Uterus (tissue), 2 donors: ENCODE data around the gene SLC22A23.

Experiments used
- CTCF ChIP-seq, 4 experiments: fragments of 200-600 bp in 2 of 4; fragments of 450-650 bp in 2 of 4; sonication (generic) in 2 of 4; IDR thresholded peaks; one replicate each; pipeline ENCODE4 v1.5.1; 2016 to 2019; ENCODE audit warnings: antibody characterized with exemption in 4 of 4, mild to moderate bottlenecking in 2 of 4, moderate library complexity in 1 of 4
- POLR2A ChIP-seq, 2 donors: fragments of 450-650 bp; IDR thresholded peaks; one replicate each; pipeline ENCODE4 v1.6.1; 2016; ENCODE audit warnings: antibody characterized with exemption in 2 of 2, mild to moderate bottlenecking in 1 of 2, moderate library complexity in 1 of 2

GRCh38 chr6:3406362-3406821 lies 50.5 kb downstream of the SLC22A23 start:
- TF ChIP-seq CTCF (IDR thresholded peaks at IDR 0.05): no peak
- TF ChIP-seq POLR2A (IDR thresholded peaks at IDR 0.05): no peak
